ENCODE measurements around the gene PRSS1. TPM values are rescaled to one million over a fixed set of nuclear protein-coding genes. Genes with fewer than 3 reads are reported as not detected.
"Not testable (repeated sequence)": the region's sequence is repeated elsewhere in the genome, so short reads cannot be mapped to it uniquely, and the experiment has no call there.

PRSS1 gene
- polyA plus RNA-seq, 6 donors from 2014 or later = 0.41 to 0.55 TPM; not detected in 4

DNA sequence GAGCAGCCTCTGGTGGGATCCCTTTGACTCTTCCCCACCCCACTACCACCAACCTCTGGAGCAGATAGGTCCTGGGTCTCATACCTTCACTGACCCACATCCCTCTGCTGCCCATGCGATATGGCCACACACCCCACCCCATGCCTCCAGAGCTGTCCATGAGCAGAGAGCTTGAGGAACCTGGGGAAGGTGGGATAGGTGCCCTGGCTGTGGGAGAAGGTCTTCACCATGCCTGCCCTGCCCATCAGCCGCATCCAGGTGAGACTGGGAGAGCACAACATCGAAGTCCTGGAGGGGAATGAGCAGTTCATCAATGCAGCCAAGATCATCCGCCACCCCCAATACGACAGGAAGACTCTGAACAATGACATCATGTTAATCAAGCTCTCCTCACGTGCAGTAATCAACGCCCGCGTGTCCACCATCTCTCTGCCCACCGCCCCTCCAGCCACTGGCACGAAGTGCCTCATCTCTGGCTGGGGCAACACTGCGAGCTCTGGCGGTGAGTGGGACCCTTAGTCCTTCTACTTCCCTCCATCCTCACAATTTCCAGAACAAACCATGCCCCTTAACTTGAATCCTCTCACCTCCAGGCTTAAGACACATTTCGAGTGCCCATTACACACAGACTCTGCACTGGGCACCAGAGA, 2.4 kb downstream of the PRSS1 start:
- not testable (repeated sequence) for H3K36me3 Mint-ChIP-seq; ATAC-seq (ENCODE audit: low read depth in 2 of 2); H3K27me3 Mint-ChIP-seq; H3K4me1 Mint-ChIP-seq; H3K4me3 Mint-ChIP-seq; DNase-seq; H3K9me3 Mint-ChIP-seq
- peak overlapping the region in 2 of 6 donors; percentile 73 to 77 for H3K27ac Mint-ChIP-seq

DNA sequence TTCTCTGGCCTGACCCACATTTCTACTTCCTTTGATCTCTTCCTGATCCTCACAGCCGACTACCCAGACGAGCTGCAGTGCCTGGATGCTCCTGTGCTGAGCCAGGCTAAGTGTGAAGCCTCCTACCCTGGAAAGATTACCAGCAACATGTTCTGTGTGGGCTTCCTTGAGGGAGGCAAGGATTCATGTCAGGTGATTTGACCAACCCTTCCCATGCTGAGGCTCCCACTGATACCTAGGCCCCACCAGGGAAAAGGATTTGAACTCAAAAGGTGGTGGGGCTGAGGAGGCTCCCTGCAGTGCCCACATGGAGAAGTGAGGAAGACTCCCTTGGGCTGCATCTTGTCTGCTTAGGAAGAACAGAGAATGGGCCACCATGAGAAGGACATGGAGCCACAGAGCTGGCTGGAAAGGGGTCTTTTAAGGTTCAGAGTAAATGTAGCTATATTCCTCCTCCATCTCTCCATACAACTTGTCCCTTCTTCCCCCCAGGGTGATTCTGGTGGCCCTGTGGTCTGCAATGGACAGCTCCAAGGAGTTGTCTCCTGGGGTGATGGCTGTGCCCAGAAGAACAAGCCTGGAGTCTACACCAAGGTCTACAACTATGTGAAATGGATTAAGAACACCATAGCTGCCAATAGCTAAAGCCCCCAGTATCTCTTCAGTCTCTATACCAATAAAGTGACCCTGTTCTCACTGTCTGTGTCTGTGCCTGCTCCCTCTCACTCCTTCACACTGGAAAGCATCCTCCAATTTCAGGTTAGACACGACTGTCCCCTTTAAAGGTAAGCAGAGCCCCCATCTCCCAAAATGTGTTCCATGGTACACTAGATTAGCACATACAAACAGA, 3.3 kb downstream of the PRSS1 start:
- peak overlapping the region in 1 of 6 donors; percentile 70 for H3K27ac Mint-ChIP-seq
- no peak for ATAC-seq (ENCODE audit: low read depth in 2 of 2)

DNA sequence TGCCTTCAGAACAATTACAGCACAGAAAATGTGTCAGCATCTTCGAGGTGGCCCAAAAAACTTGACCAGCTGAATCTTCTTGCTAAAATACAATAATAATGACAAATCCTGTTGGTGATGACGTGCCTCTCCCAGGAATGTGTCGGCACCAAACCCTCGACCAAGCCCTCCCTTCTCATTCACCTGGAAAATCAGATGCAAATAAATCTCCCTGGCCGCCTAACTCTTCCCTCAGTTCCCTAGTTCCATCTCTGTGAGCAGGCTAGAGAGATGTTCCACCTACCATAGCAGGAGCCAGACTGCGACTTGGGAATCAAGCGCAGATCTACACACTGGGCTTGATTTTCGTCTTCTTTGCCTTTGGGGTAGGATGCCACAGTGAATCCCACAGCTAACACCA, 4.1 kb downstream of the PRSS1 start:
- DNase-seq = no peak
- peak overlapping the region in 1 of 6 donors; percentile 50 for H3K27ac Mint-ChIP-seq
- H3K4me1 Mint-ChIP-seq = peaks cover 0 to under 1% (median 0%) of the 10 kb centered on the region in 3 donors
- H3K36me3 Mint-ChIP-seq = no peaks in the 10 kb centered on the region
- H3K9me3 Mint-ChIP-seq = peaks cover 0 to 3% (median 0%) of the 10 kb centered on the region in 7 donors
- no peak overlapping the region for H3K4me3 Mint-ChIP-seq
- no peak for ATAC-seq (ENCODE audit: low read depth in 2 of 2)
- peaks cover 0 to under 1% (median 0%) of the 10 kb centered on the region in 3 donors for H3K27me3 Mint-ChIP-seq

More for the DNA sequence above, 3.3 kb downstream of the PRSS1 start:
- H3K27me3 Mint-ChIP-seq = peaks cover 0 to 5% (median 0%) of the 10 kb centered on the region in 3 donors
- H3K9me3 Mint-ChIP-seq = peaks cover 0 to 3% (median 0%) of the 10 kb centered on the region in 7 donors
- H3K36me3 Mint-ChIP-seq = no peaks in the 10 kb centered on the region
- H3K4me3 Mint-ChIP-seq = peak overlapping the region in 1 of 8 donors; percentile 42
- DNase-seq = no peak
- peaks cover 0 to 4% (median 0%) of the 10 kb centered on the region in 3 donors for H3K4me1 Mint-ChIP-seq

DNA sequence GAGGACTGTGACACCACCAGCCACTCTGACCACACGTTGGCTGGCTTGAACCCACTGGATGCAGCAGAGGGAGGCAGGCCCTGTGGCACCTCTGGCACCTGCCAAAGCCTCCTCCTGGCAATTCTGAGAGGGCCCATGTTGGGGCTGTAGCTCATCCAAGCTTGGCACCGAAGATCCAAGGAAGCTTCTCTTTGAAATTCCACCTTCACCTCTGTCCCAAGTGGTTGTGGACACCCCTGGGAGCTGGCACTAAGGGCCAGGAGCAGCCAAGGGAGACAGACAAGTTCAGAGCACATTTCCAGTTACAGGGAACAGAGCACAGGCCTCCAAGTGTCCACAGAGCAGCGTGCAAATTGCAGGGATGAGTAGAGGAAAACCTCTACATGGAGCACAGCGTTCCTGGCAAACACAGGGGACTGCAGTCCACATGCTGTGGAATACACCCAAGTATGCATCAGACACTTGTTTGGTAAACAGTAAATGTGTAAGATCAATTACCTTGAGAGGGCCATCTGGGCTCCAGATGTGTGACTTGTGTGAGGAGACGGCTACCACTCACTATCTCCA, 4.7 kb downstream of the PRSS1 start:
- H3K4me1 Mint-ChIP-seq, H3K4me3 Mint-ChIP-seq: not testable (repeated sequence)
- H3K27ac Mint-ChIP-seq = peak overlapping the region in 1 of 6 donors; percentile 1

DNA sequence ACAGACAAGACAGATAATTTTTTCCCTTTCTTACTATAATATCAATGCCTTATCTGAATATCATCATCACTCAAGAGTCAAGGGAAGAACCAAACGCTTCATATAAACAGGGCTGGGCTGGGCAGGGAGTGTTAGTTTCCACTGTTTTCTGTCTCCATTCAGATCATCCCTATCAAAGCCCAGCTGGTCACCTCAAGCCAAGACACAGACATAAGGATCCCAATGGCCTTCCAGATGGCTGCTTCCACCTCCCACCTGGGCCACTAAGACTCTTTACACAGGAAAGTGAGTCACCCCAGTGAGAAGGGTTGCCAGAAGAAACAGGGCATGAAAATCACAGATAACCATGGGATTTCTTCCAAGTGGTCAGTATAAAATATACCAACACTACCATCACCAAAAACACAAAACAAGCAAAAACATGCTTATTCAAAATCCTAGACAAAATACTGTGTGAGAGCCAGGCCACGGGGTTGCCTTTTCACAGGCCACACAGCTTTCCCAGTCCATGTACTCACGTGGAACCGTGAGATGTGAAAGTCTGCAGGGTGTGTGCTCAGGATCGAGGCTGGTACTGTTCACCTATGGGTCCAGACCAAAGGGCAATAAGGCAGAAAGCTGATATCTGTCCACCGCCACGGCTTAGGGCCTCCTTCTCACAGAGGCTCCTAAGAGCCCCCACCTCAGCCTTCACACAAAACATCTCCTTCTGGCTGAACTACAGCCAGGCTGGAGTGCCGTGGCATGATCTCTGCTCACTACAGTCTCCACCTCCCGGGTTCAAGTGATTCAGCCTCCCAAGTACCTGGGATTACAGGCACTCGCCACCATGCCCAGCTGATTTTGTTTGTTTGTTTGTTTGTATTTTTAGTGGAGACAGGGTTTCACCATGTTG, 5.7 kb downstream of the PRSS1 start:
- DNase-seq (no peak), ATAC-seq (ENCODE audit: low read depth in 2 of 2) (no peak)
- H3K4me3 Mint-ChIP-seq = no peak overlapping the region
- peak overlapping the region in 1 of 6 donors; percentile 1 for H3K27ac Mint-ChIP-seq
- H3K9me3 Mint-ChIP-seq = peaks cover 0 to 3% (median 0%) of the 10 kb centered on the region in 7 donors
- H3K27me3 Mint-ChIP-seq = peaks cover 0 to 1% (median 0%) of the 10 kb centered on the region in 3 donors
- H3K36me3 Mint-ChIP-seq = no peaks in the 10 kb centered on the region
- no peaks in the 10 kb centered on the region for H3K4me1 Mint-ChIP-seq

More for the DNA sequence above, 4.7 kb downstream of the PRSS1 start:
- not testable (repeated sequence) for ATAC-seq (ENCODE audit: low read depth in 2 of 2); DNase-seq; H3K27me3 Mint-ChIP-seq; H3K9me3 Mint-ChIP-seq; H3K36me3 Mint-ChIP-seq

DNA sequence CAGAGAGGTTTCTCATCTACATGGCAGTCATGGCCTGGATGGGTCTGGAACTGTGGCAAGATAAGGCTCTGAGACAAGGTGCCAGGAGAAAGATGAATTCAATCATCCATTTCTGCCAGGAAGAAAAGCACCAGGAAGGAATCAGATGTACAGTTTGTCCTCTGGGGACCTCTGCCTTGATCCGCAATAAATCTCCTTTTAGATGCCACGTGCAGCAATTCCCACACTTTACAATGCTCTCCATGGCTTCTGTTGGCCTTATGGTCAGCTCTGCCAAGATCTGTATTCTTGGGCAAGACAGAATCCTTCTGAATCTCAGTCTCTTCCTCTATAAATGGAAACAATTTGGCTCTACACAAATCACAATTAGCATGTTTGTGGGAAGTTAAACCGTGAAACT, 9.0 kb downstream of the PRSS1 start:
- not testable (repeated sequence) for H3K36me3 Mint-ChIP-seq, H3K27ac Mint-ChIP-seq

DNA sequence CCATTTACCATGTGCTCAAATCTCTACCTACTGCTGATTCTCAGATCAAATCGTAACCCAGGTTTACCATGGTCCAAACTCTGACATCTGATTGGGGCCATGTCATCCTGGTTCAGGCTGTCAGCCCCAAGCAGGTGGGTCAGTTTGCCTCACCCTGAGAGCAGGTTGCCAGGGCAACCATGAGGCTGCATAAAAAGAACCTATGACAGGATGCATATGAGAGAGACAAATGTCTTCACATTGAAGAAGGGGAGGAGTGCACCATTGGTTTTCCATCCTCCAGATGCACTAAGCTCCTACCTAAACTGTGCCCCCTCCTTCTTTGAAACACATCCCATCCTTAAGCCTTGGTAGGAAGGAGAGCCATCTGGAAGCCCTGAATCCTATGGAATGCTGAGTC, 10.2 kb downstream of the PRSS1 start:
- peaks cover 0 to 3% (median 0%) of the 10 kb centered on the region in 7 donors for H3K9me3 Mint-ChIP-seq
- no peaks in the 10 kb centered on the region for H3K36me3 Mint-ChIP-seq
- H3K4me1 Mint-ChIP-seq = no peaks in the 10 kb centered on the region
- no peak overlapping the region for H3K27ac Mint-ChIP-seq
- ATAC-seq (ENCODE audit: low read depth in 2 of 2) = no peak
- no peak overlapping the region for H3K4me3 Mint-ChIP-seq
- DNase-seq = no peak
- H3K27me3 Mint-ChIP-seq = peaks cover 4 to 24% (median 16%) of the 10 kb centered on the region in 3 donors

More for the DNA sequence above, 9.0 kb downstream of the PRSS1 start:
- peaks cover 0 to 23% (median 16%) of the 10 kb centered on the region in 3 donors for H3K27me3 Mint-ChIP-seq
- DNase-seq; H3K4me1 Mint-ChIP-seq; H3K9me3 Mint-ChIP-seq; ATAC-seq (ENCODE audit: low read depth in 2 of 2); H3K4me3 Mint-ChIP-seq: not testable (repeated sequence)

DNA sequence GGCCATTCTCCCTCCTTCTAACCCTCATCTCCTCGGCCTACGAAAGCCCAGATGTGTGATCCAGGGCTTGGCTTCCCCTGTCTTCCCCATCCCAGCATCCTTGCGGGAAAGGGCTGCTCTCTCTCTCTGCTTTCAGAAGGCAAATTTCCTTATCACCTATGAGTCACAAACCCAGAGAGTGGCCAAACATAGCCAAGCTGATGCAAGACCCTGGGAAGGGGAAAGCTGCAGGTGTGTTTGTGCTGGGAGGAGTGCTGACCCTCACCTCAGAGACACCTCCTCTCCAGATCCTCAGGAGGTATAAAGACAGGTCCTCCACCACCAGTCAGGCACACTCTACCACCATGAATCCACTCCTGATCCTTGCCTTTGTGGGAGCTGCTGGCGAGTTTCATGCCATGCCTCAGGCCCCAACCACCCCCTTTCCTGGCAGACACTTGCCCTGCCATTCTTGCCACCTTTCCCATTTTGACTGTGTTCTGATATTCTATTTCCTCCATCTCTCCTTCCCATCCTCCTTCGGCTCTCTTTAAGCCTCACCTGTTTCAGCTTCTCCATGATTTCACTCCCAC, 10.9 kb downstream of the PRSS1 start:
- Mint-ChIP-seq H3K4me3 (no peak overlapping the region), H3K36me3 (no peaks in the 10 kb centered on the region), H3K27me3 (peaks cover 4 to 24% (median 16%) of the 10 kb centered on the region in 3 donors), H3K9me3 (peaks cover 0 to 3% (median 0%) of the 10 kb centered on the region in 7 donors), H3K4me1 (no peaks in the 10 kb centered on the region), H3K27ac (no peak overlapping the region)
- ATAC-seq (ENCODE audit: low read depth in 2 of 2) (no peak), DNase-seq (no peak)

DNA sequence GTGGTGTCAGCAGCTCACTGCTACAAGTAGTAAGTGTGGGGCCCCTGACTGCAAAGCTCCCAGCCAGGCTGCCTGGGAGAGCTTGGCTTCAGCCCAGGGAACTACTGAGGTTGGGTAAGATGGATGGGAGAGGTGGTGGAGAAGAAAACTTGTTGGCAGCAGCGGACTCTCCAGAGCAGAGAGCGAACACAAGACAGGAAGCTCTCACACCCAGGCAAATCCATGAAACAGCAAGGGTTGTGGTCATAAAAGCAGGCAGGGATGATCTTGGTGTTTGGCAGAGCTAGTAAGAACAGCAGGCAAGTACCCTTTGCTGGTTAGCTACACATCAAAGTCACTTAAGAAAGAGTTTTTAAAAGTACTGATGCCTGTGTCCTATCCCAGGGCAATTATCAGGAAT, 12.3 kb downstream of the PRSS1 start:
- H3K4me3 Mint-ChIP-seq; H3K4me1 Mint-ChIP-seq; H3K9me3 Mint-ChIP-seq; DNase-seq; ATAC-seq (ENCODE audit: low read depth in 2 of 2); H3K36me3 Mint-ChIP-seq: not testable (repeated sequence)
- H3K27ac Mint-ChIP-seq = peak overlapping the region in 3 of 6 donors; percentile 10 to 82 (median 64)
- peaks cover 4 to 24% (median 16%) of the 10 kb centered on the region in 3 donors for H3K27me3 Mint-ChIP-seq

DNA sequence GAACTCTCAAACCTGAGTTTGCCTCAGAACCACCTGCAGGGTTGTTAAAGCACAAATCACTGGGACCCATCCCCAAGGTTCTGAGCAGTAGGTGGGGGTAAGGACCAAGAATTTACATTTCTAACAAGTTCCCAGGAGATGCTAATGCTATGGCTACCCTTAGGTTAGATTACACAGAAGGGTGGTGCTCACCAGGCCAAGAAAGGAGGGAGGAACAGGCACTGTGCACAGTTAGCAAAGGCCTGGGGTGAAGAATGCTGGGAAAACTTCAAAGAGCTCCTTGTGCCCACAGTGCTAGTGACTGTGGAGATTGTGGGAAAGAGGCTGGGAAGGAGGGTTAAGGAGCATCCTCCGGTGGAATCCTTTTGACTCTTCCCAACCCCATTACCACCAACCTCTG, 12.8 kb downstream of the PRSS1 start:
- Mint-ChIP-seq H3K36me3 (no peaks in the 10 kb centered on the region), H3K4me3 (no peak overlapping the region), H3K9me3 (no peaks in the 10 kb centered on the region), H3K4me1 (no peaks in the 10 kb centered on the region), H3K27me3 (peaks cover 4 to 24% (median 16%) of the 10 kb centered on the region in 3 donors), H3K27ac (no peak overlapping the region)
- no peak for ATAC-seq (ENCODE audit: low read depth in 2 of 2)
- no peak for DNase-seq

DNA sequence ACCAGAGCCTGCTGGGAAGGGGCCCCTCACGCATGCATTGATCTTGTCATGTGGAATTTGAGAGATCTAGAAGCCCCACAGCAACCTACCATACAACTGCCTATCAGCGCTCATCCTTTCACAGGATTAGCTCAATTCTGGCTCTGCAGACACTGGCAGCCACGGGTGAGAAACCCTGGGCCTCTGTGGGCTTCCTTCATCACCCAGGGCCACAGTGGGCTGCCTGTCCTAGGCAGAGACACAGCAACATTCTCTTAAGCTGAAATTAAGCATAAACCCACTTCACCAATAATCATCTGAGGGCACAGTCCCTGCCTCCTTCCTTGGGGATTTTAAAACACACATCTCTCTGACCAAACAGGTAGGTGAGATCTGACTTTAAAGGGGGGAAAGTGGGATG, 18.2 kb downstream of the PRSS1 start:
- H3K4me3 Mint-ChIP-seq = no peak overlapping the region
- ATAC-seq (ENCODE audit: low read depth in 2 of 2) = no peak
- no peaks in the 10 kb centered on the region for H3K36me3 Mint-ChIP-seq
- no peaks in the 10 kb centered on the region for H3K9me3 Mint-ChIP-seq
- DNase-seq = no peak
- H3K27me3 Mint-ChIP-seq = peaks cover 15 to 20% (median 17%) of the 10 kb centered on the region in 3 donors
- no peak overlapping the region for H3K27ac Mint-ChIP-seq
- peaks cover 20 to 22% (median 20%) of the 10 kb centered on the region in 3 donors for H3K4me1 Mint-ChIP-seq

DNA sequence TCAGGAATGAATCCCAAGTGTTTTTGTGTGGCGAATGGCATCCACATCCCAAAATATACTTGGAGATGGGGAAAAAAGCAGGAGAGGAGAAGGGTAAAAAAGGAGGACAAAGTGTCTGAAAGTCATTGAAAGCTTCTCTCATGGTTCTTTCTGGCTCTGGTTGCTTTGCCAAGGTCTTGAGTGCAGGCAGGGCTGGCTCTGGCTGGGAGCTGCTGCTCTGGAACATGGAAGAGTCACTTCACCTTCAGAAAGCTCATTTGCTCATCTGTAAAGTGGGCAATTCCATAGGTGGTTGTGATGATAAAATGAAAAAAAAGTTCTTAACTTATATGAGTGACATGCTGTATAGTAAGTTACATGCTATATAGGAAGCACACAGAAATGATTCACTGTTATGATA, 18.6 kb downstream of the PRSS1 start:
- no peaks in the 10 kb centered on the region for H3K36me3 Mint-ChIP-seq
- no peaks in the 10 kb centered on the region for H3K9me3 Mint-ChIP-seq
- DNase-seq (no peak), ATAC-seq (ENCODE audit: low read depth in 2 of 2) (no peak)
- H3K27ac Mint-ChIP-seq = peak overlapping the region in 1 of 6 donors; percentile 64
- H3K27me3 Mint-ChIP-seq = peaks cover 13 to 16% (median 15%) of the 10 kb centered on the region in 3 donors
- H3K4me1 Mint-ChIP-seq = peaks cover 20 to 22% (median 20%) of the 10 kb centered on the region in 3 donors
- H3K4me3 Mint-ChIP-seq = no peak overlapping the region

Measured in naive B cell (primary cell).